ENCODE results near the gene FCHSD1. TPM values are rescaled to one million over a fixed set of nuclear protein-coding genes. Genes with fewer than 3 reads are reported as not detected.

The FCHSD1 gene
- total RNA-seq, 4 donors from 2014 or later: 10.7 to 53.4 (median 34.5) TPM

DNA sequence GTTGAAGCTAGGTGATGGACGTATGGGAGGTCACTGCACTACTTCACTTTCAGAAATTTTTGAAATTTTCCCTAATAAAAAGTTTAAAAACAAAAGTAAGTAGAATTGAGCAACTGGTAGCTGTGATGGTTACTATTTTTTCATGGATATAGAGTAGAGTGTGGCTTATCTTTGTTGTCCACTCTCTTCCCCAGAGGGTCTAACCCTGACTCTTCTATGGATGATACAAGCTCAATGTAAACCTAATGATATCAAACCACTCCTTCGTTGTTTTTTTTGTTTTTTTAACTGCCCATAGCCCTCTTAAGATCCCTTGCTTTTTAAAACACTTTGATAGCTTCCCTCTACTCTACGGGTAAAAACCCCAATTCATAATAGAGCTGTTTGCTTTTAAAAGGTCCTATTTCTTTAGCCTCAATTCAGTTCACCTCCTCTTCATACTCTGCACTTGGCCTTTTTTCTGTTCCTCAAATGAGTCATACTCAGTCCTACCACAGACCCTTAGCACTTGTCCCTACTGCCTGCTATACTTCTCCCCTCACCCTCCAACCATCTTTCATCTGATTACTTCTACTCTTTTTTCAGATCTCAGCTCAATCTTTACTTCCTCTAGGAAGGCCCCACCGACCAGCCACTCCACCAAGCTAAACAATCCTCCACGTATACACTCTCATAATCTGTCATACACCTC lies 17.2 kb downstream of the FCHSD1 start:
- H3K4me3 ChIP-seq: no peak overlapping the region
- H3K36me3 ChIP-seq: peaks cover 0 to 20% (median 0%) of the 10 kb centered on the region in 3 donors
- no peak for DNase-seq (ENCODE audit: low spot score in 2 of 2)
- H3K4me1 ChIP-seq: peaks cover 0 to 44% (median 23%) of the 10 kb centered on the region in 4 donors
- TF ChIP-seq POLR2A (IDR thresholded peaks at IDR 0.05) (no peak), EP300 (IDR thresholded peaks at IDR 0.05) (no peak)
- TF ChIP-seq, protein P1, sequence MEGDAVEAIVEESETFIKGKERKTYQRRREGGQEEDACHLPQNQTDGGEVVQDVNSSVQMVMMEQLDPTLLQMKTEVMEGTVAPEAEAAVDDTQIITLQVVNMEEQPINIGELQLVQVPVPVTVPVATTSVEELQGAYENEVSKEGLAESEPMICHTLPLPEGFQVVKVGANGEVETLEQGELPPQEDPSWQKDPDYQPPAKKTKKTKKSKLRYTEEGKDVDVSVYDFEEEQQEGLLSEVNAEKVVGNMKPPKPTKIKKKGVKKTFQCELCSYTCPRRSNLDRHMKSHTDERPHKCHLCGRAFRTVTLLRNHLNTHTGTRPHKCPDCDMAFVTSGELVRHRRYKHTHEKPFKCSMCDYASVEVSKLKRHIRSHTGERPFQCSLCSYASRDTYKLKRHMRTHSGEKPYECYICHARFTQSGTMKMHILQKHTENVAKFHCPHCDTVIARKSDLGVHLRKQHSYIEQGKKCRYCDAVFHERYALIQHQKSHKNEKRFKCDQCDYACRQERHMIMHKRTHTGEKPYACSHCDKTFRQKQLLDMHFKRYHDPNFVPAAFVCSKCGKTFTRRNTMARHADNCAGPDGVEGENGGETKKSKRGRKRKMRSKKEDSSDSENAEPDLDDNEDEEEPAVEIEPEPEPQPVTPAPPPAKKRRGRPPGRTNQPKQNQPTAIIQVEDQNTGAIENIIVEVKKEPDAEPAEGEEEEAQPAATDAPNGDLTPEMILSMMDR (IDR thresholded peaks at IDR 0.05): no peak
- no peaks in the 10 kb centered on the region for H3K9me3 ChIP-seq
- no peaks in the 10 kb centered on the region for H3K27me3 ChIP-seq
- no peak overlapping the region for H3K27ac ChIP-seq
- 73 to 79% methylated on average over 5 of the region's 5 CpGs for WGBS, 2 donors

DNA sequence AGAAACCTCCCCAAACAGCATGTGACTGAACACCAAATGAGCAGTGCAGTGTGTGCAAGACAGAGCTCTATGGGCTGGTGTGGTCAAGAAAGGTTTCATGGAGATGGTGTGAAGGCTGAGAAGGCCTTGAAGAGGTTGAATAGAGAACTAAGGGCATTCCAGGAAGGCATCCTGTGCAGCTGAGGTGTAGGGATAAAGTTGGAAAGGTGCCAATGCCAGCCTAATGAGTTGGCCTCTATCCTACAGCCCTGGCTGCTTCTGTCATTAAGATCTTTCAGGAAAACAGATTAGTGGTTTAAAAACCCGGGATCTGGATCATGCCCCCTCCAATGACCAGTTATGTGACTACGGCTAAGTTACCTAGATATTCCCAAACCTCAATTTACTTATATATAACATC lies 18.6 kb downstream of the FCHSD1 start:
- DNase-seq (ENCODE audit: low spot score in 2 of 2): no peak
- no peak for TF ChIP-seq POLR2A (IDR thresholded peaks at IDR 0.05)
- TF ChIP-seq, protein P1 (IDR thresholded peaks at IDR 0.05): no peak
- no peak for TF ChIP-seq EP300 (IDR thresholded peaks at IDR 0.05)
- H3K4me3 ChIP-seq: no peak overlapping the region
- H3K4me1 ChIP-seq: peaks cover 0 to 36% (median 17%) of the 10 kb centered on the region in 4 donors
- H3K27ac ChIP-seq: no peak overlapping the region
- H3K9me3 ChIP-seq: no peaks in the 10 kb centered on the region
- H3K27me3 ChIP-seq: no peaks in the 10 kb centered on the region
- peaks cover 0 to 34% (median 0%) of the 10 kb centered on the region in 3 donors for H3K36me3 ChIP-seq
- 89 to 96% methylated on average over 2 of the region's 2 CpGs for WGBS, 2 donors

DNA sequence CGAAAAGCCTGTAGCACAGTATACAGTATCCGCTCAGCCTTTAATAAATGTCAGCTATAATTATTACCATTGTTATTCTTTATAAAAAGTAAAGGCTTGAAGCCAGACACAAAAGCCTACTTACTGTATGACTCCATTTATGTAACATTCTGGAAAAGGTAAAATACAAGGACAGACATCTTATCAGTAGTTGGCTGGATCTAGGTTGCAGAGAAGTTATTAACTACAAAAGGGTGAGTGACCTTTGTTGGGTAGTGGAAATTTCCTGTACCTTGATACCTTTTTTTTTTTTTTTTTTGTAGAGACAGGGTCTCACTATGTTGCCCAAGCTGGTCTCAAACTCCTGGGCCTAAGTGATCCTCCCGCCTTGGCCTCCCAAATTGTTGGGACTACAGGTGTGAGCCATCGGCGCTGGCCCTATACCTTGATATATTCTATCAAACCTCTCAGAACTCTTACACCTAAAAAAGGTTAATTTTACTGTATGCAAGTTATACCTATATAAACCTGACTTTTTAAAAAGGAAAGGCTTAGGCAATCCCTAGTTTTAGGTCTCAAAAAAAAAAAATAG lies 20.6 kb downstream of the FCHSD1 start:
- Histone ChIP-seq H3K9me3 (no peaks in the 10 kb centered on the region), H3K4me3 (no peak overlapping the region), H3K27me3 (no peaks in the 10 kb centered on the region), H3K36me3 (peaks cover 0 to 54% (median 9%) of the 10 kb centered on the region in 3 donors), H3K27ac (no peak overlapping the region), H3K4me1 (peaks cover 0 to 23% (median 9%) of the 10 kb centered on the region in 4 donors)
- 90 to 93% methylated on average over 5 of the region's 5 CpGs for WGBS, 2 donors
- DNase-seq (ENCODE audit: low spot score in 2 of 2): no peak
- TF ChIP-seq EP300 (IDR thresholded peaks at IDR 0.05) (no peak), POLR2A (IDR thresholded peaks at IDR 0.05) (no peak)
- TF ChIP-seq, protein P1 (IDR thresholded peaks at IDR 0.05): no peak

DNA sequence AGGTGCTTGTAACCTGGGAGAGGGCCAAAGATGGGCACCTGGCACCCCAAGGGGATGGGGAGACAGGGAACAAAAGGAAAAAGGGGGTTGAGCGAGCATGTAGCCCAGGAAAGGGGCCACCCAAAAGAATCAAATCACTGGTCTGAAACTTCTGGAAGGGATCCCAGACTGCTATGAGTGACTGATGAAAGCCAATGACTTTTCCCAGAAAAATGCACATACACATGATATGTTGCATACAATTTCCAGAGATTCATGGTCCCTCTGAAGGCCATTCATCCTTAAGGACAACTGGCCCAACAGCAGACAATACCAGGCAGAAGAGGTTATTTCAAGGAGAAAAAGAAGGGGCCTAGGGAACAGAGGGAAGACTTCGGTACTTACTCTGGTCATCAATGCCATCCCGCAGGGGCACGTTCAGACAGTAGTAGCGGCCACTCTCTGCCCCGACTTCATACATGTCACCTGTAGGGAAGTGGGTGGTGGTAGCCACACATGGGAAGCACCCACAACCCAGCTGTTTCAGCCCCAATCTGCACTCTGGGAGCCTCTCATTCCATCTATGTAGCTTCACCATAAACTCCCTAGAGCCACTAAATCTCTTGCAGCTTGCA lies 22.9 kb downstream of the FCHSD1 start:
- H3K27me3 ChIP-seq: no peaks in the 10 kb centered on the region
- peaks cover 0 to 8% (median 0%) of the 10 kb centered on the region in 4 donors for H3K4me1 ChIP-seq
- H3K27ac ChIP-seq: no peak overlapping the region
- H3K9me3 ChIP-seq: no peaks in the 10 kb centered on the region
- peaks cover 0 to 73% (median 12%) of the 10 kb centered on the region in 3 donors for H3K36me3 ChIP-seq
- DNase-seq (ENCODE audit: low spot score in 2 of 2): no peak
- WGBS, 2 donors: 91% methylated on average over 6 of the region's 6 CpGs
- no peak for TF ChIP-seq POLR2A (IDR thresholded peaks at IDR 0.05)
- TF ChIP-seq EP300 (IDR thresholded peaks at IDR 0.05): no peak
- TF ChIP-seq, protein P1 (IDR thresholded peaks at IDR 0.05): no peak
- no peak overlapping the region for H3K4me3 ChIP-seq

DNA sequence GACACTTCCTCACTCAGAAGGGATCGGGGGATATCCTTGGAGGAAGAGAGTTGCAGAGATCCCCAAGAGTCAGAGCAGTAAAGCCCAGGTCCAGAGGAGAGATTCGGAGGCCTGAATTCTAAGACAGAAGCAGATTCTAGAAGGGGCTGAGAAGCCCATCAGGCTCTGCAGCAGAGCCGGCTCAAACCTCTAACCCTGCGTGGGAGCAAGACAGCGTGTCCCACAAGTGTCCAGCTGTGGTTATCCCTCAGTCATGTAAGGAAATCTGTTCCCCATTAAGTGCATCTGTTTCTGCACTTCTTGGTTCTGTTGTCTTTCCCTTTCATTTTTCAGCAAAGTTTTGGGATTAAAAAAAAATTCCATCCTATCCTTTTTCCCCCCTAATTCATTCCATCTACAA lies 27.6 kb downstream of the FCHSD1 start:
- Histone ChIP-seq H3K36me3 (peaks cover 0 to 84% (median 15%) of the 10 kb centered on the region in 3 donors), H3K27me3 (no peaks in the 10 kb centered on the region), H3K4me1 (peaks cover 0 to 17% (median 0%) of the 10 kb centered on the region in 4 donors), H3K9me3 (no peaks in the 10 kb centered on the region), H3K27ac (no peak overlapping the region), H3K4me3 (no peak overlapping the region)
- 66 to 71% methylated on average over 5 of the region's 5 CpGs for WGBS, 2 donors
- no peak for DNase-seq (ENCODE audit: low spot score in 2 of 2)
- TF ChIP-seq POLR2A (IDR thresholded peaks at IDR 0.05) (no peak), EP300 (IDR thresholded peaks at IDR 0.05) (no peak)
- TF ChIP-seq, protein P1 (IDR thresholded peaks at IDR 0.05): no peak
